NCI-H510A treated with DMSO at 0.1 percent for 48 hours (cell line): Measurements from ENCODE around the gene CACNA1C.

Source experiments
- DNase-seq: peaks from one replicate; lab custom pipeline; 2025; lab: John Stamatoyannopoulos, UW

The CACNA1C gene

DNA sequence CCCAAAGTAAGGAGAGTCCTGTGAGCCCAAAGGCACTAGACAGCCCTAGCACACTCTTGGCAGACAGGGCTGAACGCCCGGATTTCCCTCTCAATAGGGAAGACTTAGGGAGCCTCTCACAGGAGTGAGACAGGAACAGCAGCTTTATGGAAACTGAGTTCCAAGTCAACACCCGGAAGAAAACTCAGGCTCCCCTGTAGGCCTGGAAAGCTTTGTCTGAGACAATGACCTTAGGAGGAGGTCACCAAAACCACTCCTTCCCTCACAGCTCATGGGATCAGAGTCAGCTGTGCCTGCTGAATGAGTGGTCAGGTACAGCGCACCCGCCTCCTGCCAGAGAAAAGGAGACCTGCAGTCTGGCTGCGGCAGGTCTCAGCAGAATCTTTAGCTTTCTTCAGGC is 229.5 kb downstream of the CACNA1C start:
- DNase-seq = no peak

- no peak for DNase-seq
Measured at GRCh38 chr12:2283480-2283879, 230.7 kb downstream of the CACNA1C start.

DNA sequence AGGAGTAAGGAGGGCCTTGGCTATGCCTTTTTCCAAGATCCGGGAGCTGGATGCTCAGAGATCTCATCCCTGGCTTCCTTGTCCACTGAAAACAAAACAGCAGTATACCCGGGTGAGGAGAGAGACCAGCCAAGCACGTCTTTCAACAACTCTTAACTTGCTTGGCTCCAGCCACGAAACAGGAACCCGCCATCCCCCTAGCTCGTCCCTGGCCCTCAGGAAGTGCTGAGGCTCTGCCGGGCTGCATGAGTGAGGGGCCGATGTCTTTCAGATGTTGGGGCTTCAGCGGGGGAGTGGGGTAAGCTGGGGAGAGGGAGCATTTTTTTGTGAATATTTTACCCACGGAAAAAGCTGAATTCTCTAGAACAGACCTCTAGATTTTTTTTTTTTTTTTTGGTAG is 231.1 kb downstream of the CACNA1C start:
- DNase-seq = no peak

DNA sequence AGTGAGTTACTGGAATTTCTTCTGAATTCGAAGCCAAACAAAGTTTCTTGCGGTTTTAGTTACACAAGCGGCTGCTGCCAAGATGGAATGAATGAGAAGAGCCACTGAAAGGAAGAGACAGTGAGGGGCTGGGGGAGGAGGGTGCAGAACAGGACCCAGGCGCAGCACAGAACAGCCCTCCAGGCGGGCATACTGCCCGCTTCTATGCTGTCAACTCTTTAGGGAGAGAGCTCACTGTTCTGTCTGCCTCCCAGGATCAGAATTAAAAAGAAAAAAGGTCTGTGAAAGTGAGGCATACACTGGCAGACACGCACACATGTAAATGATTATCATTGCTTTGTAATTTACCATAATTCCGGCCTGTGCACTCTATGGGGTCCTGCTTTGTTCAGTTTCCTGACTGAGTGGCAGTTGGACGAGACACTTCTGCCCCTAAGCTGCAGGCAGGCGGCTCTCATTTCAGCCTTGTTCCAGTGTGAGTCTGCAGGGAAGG is 231.6 kb downstream of the CACNA1C start:
- DNase-seq = no peak

DNA sequence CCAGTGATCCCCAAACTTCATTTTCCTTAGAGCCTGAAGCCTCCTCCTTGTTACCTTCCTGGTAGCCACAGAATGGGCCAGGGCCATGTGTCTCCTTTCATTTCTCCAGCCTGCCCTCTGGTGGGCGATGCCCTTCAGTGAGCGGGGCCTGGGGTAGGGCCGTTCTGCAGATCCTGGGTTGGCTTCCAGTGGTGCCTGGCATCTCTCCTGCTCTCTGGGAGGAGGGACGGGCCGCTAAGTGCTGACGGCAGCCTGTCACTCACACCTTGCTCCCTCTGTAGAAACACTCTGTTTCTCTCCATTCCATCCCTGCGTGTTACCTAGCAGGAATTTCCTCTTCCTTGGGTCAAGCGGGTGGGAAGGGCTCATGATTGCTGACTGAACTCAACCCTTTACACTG is 232.1 kb downstream of the CACNA1C start:
- DNase-seq = peak; percentile 78

DNA sequence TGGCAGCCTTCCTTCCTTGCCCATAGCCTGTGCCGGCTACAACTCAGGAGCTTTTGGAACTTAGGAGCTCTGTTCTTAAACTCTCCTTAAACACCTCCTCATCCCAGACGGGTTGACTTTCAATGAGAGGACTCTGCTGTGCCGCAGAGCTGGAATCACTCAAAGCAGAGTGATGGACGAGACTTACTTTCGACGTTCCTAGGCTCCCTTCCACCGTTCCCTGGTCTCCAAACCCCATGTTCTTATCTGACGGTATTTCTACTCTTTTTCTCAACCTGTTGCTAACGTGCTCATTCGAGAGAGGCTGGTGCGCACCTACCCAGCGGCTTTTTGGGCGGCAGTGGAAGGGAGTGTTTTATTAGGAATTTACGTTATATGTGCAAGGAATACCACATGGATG is 232.7 kb downstream of the CACNA1C start:
- DNase-seq = no peak

GRCh38 chr12:2286047-2286446 is 233.3 kb downstream of the CACNA1C start:
- DNase-seq = no peak

GRCh38 chr12:2286461-2287131 is 233.8 kb downstream of the CACNA1C start:
- DNase-seq = no peak

DNA sequence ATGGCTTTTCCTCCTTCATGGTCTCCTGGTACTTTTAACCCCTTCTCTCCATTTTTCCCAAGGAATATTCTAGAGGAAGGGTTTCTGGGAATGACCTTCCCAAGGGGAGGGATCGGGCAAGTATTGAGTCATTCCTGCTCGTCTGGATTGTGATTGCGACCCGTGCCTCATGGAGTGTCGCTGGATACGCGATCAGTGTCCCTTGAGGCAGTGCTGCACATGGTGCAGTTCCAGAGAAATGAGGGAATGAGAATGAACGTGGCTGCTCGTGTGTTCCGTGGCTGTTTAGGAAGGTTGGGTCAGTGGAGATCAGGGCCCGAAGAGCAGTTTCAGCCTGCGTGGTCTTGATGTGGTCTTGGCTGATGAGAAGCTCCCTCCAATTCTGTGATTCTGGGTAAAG is 234.4 kb downstream of the CACNA1C start:
- no peak for DNase-seq

- no peak for DNase-seq
Measured at GRCh38 chr12:2287589-2287988, 234.8 kb downstream of the CACNA1C start.

DNA sequence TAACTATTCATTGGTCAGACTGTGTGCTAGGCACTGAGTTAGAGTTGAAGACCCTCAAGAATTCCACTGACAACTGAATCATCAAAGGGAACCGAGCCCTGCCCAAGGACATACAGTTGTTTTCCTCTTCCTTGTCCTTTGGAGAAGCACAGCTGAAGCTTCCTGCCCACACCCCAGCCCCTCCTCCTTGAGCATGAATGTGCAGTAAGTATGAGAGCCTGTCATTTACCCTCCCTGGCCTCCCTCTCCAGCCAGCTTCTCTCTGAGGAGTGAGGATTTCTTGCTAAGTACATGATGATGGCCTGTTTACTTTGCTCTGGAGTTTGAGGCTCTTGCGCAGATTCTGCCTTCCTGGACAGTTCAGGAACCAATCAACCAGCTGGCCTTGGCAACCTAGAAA is 235.2 kb downstream of the CACNA1C start:
- peak; percentile 67 for DNase-seq

- no peak for DNase-seq
Measured at GRCh38 chr12:2288471-2288870, 235.7 kb downstream of the CACNA1C start.

GRCh38 chr12:2288875-2289274 is 236.1 kb downstream of the CACNA1C start:
- no peak for DNase-seq

DNA sequence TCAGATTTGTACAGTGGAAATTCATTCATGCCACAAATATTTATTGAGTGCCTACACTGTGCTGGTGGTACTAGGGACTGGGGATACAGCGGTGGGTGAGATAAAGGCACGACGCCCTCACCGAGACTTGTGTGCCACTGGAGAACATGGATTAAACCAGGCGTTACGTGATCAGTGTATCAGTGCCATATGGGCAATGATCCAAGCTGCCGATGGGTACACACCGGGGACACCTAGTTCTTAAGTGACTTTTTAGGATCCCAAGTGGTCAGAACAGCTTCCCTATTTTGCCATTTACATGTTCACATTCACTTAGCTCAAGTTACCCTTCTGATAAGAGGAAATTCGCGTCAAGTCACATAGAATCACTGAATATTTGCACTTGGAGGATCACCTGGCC is 236.7 kb downstream of the CACNA1C start:
- DNase-seq = no peak

DNA sequence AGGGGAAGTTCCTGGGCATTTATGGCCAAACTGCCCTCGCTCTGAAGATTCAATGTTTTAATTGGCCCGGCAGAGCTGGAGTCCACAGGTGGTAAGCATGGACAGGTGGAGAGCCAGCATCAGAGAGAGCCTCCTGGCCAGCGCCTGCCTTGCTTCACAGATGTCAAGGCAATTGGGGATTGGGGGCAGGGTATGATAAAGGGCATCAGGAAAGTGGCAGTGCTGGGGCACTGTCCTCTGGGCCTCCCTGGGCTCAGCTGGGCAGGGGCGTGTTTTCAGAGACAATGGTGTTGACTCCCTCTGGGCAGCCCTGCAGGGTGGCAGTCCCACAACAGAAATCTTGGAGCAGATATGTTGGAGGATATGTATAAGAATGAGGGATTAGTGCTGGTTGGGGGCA is 237.3 kb downstream of the CACNA1C start:
- DNase-seq = no peak

DNA sequence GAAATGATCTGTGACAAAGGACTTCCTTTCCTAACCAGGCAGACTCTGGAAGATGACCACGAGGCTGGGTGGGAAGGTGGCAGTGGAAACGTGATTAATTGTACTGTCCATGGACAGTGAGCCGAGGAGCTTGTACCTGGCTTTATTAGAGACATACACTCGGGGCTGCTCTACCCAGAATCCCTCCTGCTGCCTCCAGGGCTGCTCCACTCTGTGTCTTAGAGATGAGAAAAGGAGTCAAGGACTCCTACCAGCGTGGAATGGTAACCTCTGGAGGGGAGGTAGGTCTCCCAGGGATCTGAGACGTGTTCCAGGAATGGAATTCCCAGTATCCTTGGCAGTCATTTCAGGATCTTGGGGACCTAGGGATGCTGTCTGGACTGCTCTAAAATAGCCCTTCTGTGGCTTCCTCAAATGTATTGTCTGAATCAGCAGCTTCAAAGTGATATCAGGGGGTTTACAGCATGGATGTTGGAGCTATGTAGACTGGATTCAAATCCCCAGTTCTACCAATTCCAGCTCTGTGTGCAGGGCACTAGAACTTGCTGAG is 237.8 kb downstream of the CACNA1C start:
- DNase-seq = no peak

DNA sequence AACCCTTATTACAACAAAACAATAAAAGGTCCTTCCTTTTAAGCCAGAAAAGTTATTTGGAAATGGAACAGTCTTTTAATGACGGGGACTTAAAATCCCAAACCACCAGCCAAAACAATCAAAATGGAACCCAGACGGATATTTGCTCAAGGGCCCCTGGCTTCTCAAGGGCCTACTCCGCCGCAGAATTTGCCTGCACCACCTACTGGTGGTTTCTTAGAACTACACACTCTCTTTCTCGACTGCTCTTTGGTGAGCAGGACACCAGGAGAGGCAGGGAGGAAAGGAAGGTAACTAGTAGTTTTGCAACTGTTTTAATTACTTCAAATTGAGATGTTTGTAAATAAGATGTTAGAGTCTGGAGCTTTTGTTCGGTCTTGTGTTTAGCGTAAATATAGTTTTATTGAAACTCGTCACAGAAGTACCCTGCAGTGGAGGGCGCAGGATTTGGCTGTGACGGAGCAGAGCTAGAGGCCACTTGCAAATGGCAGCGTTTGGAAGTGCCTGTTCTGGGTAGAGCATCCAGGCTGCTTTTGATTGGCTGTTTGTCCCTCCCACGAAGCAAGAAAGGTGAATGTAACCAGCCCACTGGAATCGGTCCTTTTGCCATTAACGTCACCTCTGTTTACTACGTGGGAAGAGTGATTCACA is 238.5 kb downstream of the CACNA1C start:
- peak; percentile 57 for DNase-seq

DNA sequence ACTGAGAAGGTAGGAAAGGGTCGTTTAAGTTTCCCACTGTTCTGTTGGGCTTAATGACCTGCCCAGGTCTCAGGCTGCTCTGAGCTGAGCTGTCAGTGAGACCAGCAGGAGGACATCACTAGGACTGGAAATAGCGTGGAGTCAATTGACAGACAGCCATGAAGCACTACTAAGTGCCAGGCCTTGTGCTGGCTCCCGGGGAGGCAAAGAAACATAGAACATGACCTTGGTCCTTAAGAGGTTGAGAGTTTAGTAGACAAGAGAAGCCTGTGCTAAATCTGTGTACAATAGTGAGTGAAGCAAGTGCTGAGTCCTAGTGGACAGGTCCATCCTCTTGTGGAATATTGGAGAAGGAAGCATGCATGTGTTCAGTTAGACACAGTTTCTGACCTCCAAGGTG is 239.2 kb downstream of the CACNA1C start:
- DNase-seq = no peak

DNA sequence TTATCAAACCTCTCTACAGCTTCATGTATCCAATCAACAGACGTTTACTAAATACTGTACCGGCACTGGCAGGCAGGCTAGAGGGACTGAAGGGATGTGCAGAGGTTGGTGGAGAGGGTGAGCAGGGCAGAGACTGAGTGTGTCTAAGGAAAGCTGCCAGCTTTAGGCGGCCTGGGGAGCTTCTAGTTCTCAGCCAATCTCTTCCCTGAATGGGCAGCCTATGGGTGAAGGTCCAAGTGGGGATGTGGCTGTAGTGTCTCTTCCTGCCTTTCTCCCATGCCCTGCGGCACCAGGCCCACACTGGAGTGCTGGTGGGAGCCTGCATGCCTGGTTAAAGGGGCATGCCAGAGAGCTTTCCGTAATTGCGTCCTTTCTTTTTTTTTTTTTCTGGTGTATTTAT is 239.8 kb downstream of the CACNA1C start:
- no peak for DNase-seq

DNA sequence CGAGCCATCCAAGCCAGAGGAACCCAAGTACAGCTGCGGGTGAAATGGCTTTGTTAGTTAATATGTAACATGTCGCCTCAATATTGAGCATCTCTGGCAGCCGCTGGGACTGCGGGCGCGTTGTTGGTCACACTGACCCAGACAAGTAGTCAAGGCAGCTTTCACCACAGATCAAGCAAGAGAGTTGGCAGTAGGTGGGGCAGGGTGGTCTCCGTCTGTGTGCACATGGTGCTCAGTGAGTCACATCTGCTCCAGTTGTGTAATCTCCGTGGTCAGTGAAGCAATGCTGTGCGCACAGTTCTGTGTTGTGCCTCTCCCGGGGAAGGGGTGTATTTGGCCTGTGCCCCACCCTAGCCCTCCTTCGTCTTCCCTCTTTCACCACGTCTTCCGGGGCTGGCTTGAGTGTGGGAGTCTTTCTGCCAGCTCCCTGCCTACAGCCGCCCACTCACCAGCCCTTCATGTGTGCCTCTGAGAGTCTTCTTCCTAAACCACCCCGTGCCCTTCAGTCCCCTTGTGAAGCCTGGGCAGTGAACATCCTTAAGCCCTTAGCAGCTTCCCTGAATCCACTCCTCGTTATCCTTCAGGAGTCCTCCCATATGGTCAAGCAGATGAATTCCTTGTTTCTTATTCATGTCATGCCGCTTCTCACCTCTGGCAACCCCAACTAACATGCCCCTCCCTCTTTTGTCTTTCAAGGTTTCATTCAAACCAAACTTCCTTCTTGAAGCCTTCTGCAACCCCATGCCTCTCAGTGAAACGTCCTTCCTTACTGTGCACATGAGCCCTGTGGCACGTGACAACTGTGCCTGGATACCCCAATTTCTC is 242.1 kb downstream of the CACNA1C start:
- DNase-seq = no peak

GRCh38 chr12:2295941-2296461 is 243.2 kb downstream of the CACNA1C start:
- DNase-seq = no peak

GRCh38 chr12:2297004-2297403 is 244.2 kb downstream of the CACNA1C start:
- DNase-seq = no peak
